PC-9 (cell line): ENCODE data around the gene TAF1L.
"Not testable (repeated sequence)": the region's sequence is repeated elsewhere in the genome, so short reads cannot be mapped to it uniquely, and the experiment has no call there.

Experiments used
- EZH2 ChIP-seq: fragments of 200-600 bp; sonication (generic); IDR thresholded peaks from 2 replicates; pipeline ENCODE4 v1.8.0; 2017; ENCODE audit warnings: antibody characterized with exemption, low read depth
- TF ChIP-seq, protein P1 (sequence below): fragments of 200-600 bp; sonication (generic); conservative IDR thresholded peaks from 2 replicates; pipeline ENCODE4 v1.6.1; 2017; ENCODE audit warnings: mixed run types, antibody characterized with exemption, mild to moderate bottlenecking, moderate library complexity

DNA sequence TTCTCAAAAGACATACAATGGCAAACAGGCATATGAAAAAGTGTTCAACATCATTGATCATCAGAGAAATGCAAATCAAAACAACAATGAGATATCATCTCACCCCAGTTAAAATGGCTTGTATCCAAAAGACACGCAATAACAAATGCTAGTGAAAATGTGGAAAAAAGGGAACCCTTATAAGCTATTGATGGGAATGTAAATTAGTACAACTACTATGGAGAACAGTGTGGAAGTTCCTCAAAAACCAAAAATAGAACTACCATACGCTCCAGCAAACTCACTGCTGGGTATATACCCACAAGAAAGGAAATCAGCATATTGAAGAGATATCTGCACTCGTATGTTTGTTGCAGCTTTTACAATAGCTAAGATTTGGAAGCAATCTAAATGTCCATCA lies 36.4 kb downstream of the TAF1L start:
- TF ChIP-seq, protein P1, sequence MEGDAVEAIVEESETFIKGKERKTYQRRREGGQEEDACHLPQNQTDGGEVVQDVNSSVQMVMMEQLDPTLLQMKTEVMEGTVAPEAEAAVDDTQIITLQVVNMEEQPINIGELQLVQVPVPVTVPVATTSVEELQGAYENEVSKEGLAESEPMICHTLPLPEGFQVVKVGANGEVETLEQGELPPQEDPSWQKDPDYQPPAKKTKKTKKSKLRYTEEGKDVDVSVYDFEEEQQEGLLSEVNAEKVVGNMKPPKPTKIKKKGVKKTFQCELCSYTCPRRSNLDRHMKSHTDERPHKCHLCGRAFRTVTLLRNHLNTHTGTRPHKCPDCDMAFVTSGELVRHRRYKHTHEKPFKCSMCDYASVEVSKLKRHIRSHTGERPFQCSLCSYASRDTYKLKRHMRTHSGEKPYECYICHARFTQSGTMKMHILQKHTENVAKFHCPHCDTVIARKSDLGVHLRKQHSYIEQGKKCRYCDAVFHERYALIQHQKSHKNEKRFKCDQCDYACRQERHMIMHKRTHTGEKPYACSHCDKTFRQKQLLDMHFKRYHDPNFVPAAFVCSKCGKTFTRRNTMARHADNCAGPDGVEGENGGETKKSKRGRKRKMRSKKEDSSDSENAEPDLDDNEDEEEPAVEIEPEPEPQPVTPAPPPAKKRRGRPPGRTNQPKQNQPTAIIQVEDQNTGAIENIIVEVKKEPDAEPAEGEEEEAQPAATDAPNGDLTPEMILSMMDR, result not testable (repeated sequence)
- TF ChIP-seq EZH2, result not testable (repeated sequence)
